Activated T-helper 1 cell treated with Interleukin-2 at 50 U/mL for 16 hours (primary cell): ENCODE measurements around the gene RAB19.

Experiments used
- DNase-seq: peaks from one replicate; pipeline ENCODE4 v3.0.0-alpha.2; 2020; ENCODE audit warnings: low read depth

The RAB19 gene, protein sequence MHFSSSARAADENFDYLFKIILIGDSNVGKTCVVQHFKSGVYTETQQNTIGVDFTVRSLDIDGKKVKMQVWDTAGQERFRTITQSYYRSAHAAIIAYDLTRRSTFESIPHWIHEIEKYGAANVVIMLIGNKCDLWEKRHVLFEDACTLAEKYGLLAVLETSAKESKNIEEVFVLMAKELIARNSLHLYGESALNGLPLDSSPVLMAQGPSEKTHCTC

DNA sequence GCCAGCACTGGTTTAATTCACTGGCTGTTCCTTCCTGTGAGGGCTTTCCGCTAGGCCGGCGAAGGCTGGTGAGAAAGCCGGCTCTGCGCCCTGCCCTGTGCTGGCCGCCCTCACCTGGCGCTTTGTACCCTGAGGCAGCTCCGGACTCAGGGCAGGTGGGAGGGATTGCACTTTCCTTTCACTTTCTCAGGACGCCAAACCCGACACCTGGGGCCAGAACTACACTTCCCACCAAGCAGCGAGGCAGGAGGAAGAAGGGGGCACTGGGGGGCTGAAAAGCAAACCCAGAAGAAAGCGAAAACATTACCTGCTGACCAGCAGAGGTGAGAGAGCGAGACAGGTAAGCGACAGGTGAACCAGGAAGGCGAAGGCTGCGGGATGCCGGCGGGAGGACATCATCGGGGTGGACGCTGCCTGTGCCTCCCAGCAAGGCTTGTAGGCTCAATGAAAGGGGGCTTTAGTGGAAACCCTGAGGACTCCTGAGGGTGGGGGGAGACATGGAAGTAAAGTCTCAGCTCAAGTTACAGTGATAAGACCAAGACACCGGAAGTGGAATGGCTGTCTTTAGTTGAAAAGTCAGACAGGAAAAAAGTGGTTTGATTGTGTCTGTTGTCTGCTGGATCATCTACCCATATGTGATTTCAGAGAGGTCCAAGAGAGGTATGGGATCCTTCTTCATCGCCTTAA lies at the start of gene RAB19:
Gene RAB19 (plus strand): TSS at position 181 of the 687 bp plus-strand sequence. CDS start 3,589 bp downstream, outside the sequence.
- peak; percentile 20 for DNase-seq

DNA sequence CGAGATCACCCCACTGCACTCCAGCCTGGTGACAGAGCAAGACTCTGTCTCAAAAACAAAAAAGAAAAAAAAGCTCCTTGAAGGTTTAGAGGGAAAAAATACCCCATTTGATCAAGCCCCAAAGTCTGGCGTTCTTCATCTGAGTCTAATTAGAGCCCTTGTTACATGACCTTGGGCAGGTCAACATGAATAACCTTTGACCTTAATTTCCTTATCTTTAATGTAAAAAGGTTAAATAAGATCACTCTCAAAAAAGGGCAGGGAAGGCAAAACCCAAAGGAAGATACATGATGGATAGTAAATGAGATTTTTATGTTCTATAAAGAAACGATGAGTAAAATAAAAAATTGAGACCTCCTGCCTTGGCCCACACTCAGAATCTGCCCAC lies 45.8 kb upstream of the RAB19 start:
- DNase-seq = no peak

DNA sequence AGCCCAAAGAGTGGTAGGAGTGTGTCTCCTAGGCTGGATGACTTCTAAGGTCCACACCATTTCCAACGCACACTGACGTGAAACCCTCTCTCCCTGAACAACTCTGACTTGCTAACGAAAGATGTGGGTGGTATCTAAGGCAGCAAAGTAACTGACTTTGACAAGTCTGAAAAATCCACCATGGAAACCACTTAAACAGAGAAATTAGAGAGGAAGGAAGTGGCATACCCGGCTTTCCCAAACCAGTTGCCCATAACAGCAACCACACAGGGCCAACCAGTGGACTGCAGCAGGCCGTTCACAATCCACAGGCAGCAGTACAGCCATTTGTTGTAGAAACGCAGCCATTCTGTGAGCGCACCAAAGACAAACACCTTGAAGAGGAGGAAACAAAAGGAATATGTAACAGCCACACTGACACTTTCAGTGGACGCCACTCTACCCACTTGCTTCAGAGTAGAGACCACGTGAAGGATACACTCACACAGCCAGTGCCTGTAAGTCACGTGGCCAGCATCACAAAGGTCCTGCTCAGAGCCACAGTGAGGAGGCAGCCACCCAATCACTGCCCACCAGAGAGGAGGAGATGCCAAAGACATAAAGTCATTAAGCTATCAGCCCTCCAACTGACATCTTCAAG lies 45.3 kb upstream of the RAB19 start:
- no peak for DNase-seq

DNA sequence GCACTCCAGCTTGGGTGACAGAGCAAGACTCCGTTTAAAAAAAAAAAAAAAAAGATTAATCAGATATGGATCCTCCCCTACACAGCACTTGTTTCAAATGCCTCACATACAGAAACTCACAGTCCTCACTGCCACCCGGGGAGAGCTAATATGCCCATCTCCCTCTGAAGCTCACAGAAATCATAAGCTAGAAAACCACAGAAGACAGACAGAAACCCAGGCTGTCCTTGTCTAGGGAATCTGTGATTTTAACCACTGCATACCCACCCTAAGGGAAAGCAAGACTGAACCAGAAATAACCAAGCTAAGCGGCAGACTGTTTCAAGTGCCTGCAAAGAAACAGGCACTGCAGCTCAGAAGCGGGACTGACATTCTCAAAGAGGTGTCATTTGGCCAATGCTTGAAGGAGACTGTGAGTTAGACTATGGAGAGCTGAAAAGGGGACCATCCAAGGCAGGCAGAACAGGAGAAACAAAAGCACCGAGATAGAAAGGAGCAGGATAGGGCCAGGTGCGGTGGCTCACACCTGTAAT lies 43.1 kb upstream of the RAB19 start:
- no peak for DNase-seq

DNA sequence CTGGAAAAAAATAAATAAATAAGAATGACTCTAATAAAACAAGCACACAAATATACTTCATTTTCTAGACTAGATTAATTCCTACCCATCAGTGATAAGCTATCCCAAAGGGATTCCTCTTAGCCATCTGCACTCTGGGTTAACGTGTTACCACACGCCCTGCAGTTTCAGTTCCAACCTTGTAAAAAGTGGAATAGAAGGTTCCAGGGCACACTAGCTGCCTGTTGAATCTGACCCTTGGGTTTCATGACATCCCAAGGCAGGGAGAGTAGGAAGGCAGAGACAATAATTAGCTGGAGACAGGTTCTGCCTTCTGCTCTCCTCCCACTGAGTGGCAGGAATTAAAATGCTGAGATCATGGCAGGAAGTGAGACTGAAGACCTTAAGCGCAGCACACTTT lies 39.0 kb upstream of the RAB19 start:
- DNase-seq = no peak

DNA sequence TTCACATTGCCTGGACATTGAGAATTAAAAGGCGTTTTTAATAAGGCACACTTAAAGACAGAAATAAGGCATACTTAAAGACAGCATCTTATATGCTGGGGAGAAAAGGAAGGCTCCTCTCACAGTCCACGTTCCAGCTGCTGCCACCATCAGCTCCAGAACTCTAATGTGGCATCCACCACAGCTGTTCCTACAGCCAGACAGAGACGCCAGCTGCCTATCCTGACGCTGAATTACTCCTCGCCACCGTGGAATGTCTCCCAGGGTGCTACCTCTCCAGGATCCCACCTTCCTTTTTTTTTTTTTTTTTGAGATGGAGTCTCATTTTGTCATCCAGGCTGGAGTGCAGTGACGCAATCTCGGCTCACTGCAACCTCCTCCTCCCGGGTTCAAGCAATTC lies 36.3 kb upstream of the RAB19 start:
- DNase-seq = no peak

DNA sequence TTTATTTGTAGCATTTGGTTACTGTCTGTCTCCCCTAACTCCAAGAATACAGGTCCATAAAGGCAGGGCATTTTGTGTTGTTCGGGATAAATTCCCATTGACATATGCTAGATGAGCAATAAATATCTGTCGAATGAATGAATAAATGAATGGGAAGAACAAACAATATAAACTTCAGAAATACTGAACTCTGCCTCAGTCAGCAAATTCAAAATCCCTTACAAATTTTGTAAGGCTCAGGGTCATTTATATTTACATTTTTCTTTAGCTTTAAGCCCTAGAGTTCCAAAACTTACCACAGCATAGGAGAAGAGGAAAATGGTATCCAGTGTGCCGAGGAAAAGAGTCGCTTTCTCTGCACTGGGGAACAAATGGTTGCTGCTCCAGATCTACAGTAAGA lies 34.6 kb upstream of the RAB19 start:
- DNase-seq = no peak

DNA sequence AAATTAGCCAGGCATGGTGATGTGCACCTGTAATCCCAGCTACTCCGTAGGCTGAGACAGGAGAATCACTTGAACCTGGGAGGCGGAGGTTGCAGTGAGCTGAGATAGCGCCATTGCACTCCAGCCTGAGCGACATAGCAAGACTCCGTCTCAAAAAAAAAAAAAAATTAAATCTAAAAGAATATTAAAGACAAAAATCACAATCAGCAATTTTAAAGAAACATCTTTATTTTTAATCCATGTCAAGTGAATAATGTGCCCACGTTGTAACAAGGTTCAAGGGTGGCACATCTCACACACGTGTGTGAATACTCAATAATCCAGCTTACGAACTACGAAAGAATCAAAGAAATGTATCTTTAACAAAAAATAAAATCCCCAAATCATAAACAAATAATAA lies 28.5 kb upstream of the RAB19 start:
- DNase-seq = no peak

DNA sequence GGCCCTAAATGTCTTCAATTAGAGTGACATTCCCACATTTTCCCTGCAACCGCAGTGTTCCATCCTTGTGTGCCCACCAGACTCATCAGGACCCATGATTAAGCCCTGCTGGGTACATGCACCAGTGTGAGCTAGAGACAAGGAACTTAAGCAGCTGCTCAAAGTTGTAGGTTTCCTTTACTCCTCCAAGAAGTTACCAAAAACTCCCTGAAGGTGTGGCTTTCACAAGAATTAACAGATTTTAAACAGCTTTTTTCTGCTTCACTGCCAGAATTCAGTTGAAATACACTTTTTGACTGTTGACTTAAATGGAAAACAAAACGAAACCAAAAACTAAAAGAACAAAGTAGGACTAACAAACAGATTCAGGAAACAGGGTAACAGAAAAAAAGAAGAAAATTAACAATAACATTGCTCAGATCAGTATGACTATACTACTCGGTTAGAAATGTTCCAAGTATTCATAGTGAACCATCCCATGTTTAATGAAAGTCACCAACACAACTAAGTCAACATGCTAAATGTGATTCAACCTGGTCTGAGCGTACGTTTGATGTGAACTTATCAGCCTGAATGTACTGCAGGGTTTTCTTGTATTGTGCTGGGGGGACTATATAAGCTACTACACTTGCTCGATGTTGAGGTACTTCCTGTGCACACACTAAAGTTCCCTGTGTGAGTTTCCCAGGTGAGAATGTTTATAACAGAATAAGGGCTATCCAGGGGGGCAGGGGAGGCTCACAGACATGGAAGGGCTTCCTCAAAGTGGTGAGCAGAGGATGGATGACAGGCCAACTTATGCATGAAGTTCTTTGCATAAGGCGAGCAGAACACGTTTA lies 27.7 kb upstream of the RAB19 start:
- DNase-seq = no peak

DNA sequence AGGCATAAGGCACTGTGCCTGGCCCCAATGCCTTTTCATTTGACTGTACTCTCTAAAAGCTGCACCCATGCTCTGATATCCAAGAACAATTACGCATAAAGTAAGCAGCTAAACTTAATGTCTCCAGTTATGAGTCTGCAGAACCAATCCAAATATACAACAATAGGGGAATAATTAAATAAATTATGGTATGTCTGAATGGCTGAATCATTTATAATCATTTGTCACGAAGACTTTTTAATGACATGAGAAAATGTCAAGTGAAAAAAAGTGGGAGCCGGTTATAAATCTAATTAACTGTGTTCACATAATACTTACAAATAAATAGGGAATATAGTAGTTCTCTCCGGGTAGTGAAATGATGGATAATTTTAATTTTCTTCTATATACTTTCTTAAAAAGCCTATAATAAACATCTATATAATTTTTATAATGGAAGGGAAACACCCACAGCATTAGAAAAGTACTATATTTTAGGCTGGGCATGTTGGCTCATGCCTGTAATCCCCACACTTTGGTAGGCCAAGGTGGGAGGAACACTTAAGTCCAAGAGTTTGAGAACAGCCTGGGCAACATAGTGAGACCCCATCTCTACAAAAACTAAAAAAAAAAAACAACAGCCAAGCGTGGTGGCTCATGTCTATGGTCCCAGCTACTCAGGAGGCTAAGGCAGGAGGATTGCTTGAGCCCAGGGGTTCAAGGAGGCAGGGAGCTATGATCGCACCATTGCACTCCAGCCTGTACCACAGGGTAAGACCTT lies 19.7 kb upstream of the RAB19 start:
- DNase-seq = no peak

DNA sequence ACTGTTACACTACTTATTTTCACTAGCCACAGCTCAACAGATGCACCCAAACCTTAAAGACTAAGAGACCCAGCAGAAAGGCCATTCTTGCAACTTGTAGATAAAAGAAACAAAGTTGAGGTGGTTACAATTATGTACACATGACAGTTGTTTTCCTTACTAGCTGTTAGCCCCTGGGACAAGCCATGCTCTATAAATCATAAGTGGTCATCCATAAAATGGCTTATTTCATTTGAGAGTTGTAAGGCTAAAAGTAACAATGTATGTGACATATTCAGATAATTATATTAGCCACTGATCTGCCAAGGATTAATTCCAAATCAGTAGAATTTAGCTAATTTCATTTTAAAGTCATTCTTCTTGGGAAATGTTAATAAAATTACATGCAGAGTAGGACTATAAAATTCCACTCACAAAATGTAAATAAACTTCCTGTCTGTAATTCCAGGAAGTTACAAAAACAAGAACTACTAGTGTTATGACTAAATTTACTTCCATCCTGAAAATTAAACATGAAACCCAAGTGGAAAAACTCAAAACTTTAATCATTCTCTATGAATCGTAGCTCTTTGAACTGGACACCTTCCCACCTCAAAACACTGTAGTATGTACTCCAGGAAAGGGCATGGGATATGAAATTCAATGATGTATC lies 18.8 kb upstream of the RAB19 start:
- DNase-seq = no peak

DNA sequence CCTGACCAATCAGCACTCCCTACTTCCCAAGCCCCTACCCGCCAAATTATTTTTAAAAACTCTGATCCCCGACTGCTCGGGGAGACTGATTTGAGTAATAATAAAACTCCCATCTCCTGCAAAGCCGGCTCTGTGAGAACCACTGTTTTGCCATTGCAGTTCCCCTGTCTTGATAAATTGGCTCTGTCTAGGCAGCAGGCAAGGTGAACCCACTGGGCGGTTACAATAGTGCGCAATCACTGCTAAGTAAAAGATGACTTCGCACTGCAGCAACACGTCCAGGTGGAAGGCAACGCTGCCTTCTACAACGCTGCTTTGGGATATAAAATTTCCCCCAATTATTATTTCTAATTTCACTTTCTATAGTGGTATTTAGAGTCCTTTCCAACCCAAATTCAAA lies 14.4 kb upstream of the RAB19 start:
- no peak for DNase-seq

DNA sequence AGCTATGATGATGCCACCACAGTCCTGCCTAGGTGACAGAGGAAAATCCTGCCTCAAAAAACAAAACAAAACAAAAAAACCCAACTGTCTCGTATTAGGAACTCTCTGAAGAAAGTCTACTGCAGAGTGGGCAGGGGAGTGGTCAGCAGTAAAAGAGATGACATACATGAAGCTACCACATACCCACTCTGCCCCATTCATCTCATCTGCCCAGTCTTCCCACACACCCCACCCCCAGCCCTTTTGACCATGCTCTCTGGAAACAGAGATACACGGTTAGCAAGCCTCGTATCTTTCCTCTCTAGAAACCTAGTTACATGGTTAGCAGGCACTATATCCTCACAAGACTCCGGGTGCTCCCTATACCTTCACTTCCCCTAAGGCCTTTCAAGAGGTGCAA lies 13.8 kb upstream of the RAB19 start:
- DNase-seq = no peak

DNA sequence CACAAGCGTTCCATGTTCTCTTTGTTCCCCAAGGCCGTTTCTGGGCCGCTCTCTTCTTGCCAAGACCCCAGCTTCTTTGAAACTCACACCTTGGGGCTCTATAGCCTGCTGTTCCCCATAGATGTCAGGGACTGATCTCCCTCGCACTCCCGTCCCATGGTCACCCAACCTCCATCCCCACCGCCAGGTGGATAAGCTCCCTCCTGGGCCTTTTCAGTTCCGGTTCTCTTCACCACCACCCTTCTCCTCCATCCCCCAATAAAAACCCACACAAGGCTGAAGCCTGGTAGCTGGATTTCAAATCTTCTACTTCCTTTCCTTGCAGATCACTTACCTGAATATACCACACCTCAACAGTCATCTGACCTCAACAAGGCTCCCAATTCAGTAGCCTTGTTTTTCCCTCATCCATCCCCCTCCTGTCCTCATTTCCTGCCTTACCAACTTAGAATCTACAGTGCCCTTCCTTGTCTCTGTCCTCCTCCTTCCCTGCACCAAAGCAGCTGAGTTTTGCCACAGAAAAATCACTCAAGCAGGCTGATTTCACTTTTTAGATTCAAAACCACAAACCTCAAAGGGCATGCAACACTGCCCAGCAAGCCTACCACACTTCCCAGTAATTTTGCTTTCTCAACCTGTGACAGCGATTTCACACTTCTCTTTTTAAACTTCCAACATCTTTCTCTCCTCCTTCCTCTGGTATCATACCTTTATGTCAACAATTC lies 13.2 kb upstream of the RAB19 start:
- no peak for DNase-seq

DNA sequence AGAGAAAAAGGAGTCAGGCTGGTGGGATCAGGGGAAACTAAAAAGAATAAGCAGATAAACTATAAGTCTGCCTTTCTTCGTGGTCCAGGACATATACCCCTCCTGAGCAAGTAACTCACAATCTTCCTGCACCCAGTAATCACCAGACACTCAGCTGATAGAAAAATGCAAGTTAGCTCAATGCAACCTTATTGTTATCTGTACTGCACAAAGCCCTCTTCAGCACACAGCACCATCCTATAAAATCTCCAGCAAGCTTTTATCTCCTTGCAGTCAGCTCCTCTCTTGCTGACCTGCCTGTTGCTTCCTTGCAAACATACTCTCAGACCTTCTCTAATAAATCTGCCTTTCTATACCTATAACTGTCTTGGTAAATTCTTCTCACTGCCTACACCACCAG lies 12.2 kb upstream of the RAB19 start:
- no peak for DNase-seq

DNA sequence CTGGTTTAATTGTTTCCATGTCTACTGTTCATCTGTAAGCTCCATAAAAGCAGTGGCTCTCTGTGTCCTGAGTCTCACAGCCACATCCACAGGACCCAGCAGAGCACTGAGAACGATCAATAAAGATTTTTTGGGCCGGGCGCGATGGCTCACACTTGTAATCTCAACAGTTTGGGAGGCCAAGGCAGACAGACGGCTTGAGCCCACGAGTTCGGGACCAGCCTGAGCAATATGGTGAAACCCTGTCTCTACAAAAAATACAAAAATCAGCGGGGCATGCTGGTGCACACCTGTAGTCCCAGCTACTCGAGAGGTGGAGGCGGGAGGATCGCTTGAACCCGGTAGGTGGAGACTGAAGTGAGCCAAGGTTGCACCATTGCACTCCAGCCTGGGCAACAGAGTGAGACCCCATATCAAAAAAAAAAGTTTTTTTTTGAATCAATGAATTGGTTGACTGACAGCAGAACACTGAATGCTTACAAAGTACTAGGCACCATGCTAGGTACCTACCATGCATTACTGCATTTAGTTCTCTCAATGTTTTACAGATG lies 10.0 kb upstream of the RAB19 start:
- DNase-seq = no peak

DNA sequence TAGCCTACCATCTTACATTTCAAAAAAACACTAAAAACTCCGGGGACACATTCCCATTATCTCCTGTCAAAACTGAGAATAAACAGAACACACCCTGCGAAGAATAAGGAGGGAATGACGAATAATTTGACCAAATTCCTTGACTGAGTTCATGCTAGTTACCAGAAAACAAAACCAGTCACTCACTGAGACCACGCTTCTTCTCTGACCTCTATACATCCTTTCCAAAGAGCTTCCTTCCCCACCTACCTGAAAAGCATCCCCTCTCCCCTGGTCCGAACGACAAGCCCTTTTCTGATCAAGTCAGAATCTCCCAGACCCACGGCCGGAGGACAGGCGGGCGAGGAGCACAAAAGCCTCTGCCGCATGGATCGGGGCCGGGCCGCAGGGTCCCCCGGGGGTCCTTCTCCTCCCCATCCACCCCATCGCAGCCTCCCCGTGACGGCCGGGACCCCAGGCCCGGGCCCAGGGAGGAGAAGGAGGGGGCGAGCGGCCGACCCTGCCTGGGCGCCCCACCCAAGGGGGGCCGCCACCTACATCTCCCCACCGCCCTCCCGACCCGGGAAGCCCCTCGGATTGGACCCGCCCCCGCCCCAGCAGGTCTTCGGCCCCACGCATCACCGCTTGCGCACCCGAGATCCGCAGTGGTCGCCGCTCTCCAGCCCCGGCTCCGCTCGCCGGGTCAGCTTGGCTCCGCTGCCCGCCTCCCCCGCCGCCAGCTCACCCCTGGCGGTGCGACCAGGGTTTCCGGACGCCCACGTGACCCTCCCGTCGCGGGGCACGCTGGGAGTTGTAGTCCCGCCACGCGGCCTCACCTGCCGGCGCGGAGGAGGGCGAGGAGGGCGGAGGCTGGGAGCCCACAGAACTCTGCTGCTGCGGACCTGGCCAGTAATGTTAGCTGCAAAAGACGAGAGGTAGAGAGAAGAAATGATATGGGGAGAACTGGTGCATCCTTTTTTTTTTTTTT lies 5.8 kb upstream of the RAB19 start, which contains the start of gene SLC37A3:
Gene SLC37A3 (minus strand): TSS at position 747 of the 967 bp plus-strand sequence. CDS start 16,004 bp downstream, outside the sequence.
- peak; percentile 76 for DNase-seq

DNA sequence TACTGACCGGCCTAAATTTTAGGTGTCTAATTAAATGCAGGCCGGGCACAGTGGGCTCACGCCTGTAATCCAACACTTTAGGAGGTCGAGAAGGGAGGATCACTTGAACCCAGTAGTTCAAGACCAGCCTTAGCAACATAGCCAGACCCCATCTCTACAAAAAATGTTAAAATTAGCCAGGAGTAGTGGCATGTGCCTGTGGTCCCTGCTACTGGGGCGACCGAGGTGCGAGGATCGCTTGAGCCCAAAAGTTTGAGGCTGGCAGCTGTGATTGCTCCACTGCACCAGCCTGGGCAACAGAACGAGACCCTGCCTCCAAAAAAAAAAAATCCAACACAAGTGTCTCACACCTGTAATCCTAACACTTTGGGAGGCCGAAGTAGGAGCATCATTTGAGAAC lies 5.0 kb upstream of the RAB19 start:
- no peak for DNase-seq

DNA sequence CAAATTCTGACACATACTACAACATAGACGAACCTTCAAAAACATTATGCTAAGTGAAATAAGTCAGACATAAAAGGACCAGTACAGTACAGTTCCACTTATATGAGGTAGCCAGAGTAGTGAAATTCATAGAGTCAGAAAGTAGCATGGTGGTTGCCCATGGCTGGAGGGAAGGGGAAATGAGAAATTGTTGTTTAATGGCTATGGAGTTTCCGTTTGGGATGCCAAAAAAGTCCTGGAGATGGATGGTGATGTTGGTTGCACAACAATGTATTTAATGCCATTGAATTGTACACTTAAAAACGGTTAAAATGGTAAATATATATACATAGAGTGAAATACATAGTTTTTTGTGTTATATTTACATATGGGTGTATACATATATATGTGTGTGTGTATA lies 3.5 kb upstream of the RAB19 start:
- no peak for DNase-seq
